H1 (cell line): Measurements from ENCODE around the gene FNDC5.

Experiments used
- CTCF ChIP-seq, 3 experiments: IDR thresholded peaks; 1 replicate in 2 of 3; 2 replicates in 1 of 3; pipeline versions ENCODE4 v1.5.1 to v1.6.1; 2011; ENCODE audit warnings: low read length in 3 of 3, mild to moderate bottlenecking in 3 of 3, inconsistent platforms in 2 of 3, low read depth in 1 of 3, moderate library complexity in 1 of 3; ENCODE audit not compliant: insufficient read depth in 1 of 3; ENCODE audit errors: control extremely low read depth in 1 of 3
- GABPA ChIP-seq: IDR thresholded peaks from 2 replicates; pipeline ENCODE4 v1.6.1; 2011; ENCODE audit warnings: mild to moderate bottlenecking, low read length, moderate library complexity, borderline replicate concordance; ENCODE audit not compliant: insufficient read depth
- MAX ChIP-seq: IDR thresholded peaks from 2 replicates; pipeline ENCODE4 v1.6.1; 2012; ENCODE audit warnings: inconsistent platforms
- RFX5 ChIP-seq: IDR thresholded peaks from 2 replicates; pipeline ENCODE4 v1.6.1; 2011; ENCODE audit warnings: low read depth, low read length, improper control_type of control experiment, borderline replicate concordance

GRCh38 chr1:32892368-32893197 lies 21.9 kb upstream of the FNDC5 start:
- TF ChIP-seq GABPA (no peak), CTCF (IDR thresholded peaks at IDR 0.05; ENCODE audit: control extremely low read depth in 1 of 3, insufficient read depth in 1 of 3, low read depth in 1 of 3, low read length in 3 of 3) (peak in 2 of 3 experiments; percentile 95 to 99; a peak in 3 of 4 replicates), RFX5 (no peak), MAX (peak; percentile 100)
